ENCODE results near the gene AUNIP. TPM values are rescaled to one million over a fixed set of nuclear protein-coding genes. Genes with fewer than 3 reads are reported as not detected.

AUNIP gene
- polyA plus RNA-seq, 3 donors = 0.19 to 0.44 (median 0.44) TPM

DNA sequence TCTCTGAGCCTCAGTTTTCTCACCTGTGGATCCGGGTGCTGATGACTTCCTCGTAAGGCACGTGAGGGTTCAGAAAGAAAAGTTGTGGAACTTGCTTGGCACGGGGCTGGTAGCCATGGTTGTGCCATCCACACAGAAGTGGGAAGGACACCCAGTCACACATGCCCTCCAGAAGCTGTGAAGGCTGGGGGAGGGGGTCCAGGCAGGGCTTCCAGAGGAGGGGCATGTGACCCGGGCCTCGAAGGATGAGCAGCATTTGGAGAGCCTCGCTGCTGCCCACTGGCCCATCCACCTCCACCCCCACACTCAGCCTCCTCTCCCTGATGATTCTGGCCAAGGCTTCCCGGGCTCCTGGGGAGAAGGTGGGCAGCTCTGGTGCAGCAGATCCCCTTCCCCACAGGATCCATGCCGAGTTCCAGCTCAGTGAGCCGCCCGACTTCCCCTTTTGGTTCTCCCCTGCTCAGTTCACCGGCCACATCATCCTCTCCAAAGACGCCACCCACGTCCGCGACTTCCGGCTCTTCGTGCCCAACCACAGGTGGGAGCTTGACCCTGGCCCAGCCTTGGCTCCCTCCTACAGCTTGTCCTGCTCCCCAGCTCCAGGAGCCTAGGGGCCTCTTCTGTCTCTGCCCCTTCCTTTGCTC is 49.9 kb downstream of the AUNIP start:
- Histone ChIP-seq H4K20me1 (ENCODE audit: insufficient read depth, low read length) (peaks cover 13% of the 10 kb centered on the region), H3K27ac (ENCODE audit: low read depth in 1 of 2, low read length in 2 of 2) (peak overlapping the region in 1 of 2 donors; percentile 17), H3K9me3 (replicated peaks in 1 of 2; ENCODE audit: control insufficient read depth in 1 of 2, insufficient read depth in 1 of 2, low read length in 2 of 2) (no peaks in the 10 kb centered on the region), H3K9ac (ENCODE audit: insufficient read depth, low read length, poor library complexity, severe bottlenecking) (no peak overlapping the region), H3K36me3 (replicated peaks in 1 of 2; ENCODE audit: control insufficient read depth in 1 of 2, insufficient read depth in 2 of 2, low read length in 2 of 2) (peaks cover 36 to 78% of the 10 kb centered on the region in 2 donors), H3K79me2 (ENCODE audit: insufficient read depth, low read length) (no peaks in the 10 kb centered on the region), H3K4me3 (replicated peaks in 1 of 3; ENCODE audit: low read depth in 2 of 3, low read length in 3 of 3) (no peak overlapping the region), H3K27me3 (ENCODE audit: control insufficient read depth in 2 of 2, insufficient read depth in 2 of 2, low read length in 2 of 2) (no peaks in the 10 kb centered on the region), H2AFZ (ENCODE audit: insufficient read depth, low read depth, low read length, poor library complexity, severe bottlenecking) (no peak overlapping the region), H3K4me2 (replicated peaks; ENCODE audit: extremely low read depth, low read length, poor library complexity, severe bottlenecking) (peak overlapping the region; percentile 19), H3K4me1 (ENCODE audit: control insufficient read depth in 1 of 2, insufficient read depth in 2 of 2, low read length in 2 of 2) (peaks cover 10 to 21% of the 10 kb centered on the region in 2 donors)
- peak overlapping the region in 4 of 7 donors; percentile 8 to 72 (median 42) for H3K27ac Mint-ChIP-seq
- H3K4me1 Mint-ChIP-seq = peaks cover 16% of the 10 kb centered on the region
- peaks cover 0 to 3% (median 2%) of the 10 kb centered on the region in 3 donors for H3K27me3 Mint-ChIP-seq (ENCODE audit: low read depth in 3 of 3)
- peak overlapping the region; percentile 60 to 67 for H3K4me3 Mint-ChIP-seq
- intact Hi-C loops (cut with micrococcal nuclease) = loop anchor here (10.0 kb wide), 1 partner anchor 195 kb away; the partner anchor contains the start of gene MAN1C1 (in 2 of the 2)
- peaks cover 0 to 1% (median 0%) of the 10 kb centered on the region in 7 donors for H3K9me3 Mint-ChIP-seq
- 30% methylated on average over 15 of the region's 18 CpGs for WGBS (ENCODE audit: insufficient coverage)
- TF ChIP-seq, protein P1, sequence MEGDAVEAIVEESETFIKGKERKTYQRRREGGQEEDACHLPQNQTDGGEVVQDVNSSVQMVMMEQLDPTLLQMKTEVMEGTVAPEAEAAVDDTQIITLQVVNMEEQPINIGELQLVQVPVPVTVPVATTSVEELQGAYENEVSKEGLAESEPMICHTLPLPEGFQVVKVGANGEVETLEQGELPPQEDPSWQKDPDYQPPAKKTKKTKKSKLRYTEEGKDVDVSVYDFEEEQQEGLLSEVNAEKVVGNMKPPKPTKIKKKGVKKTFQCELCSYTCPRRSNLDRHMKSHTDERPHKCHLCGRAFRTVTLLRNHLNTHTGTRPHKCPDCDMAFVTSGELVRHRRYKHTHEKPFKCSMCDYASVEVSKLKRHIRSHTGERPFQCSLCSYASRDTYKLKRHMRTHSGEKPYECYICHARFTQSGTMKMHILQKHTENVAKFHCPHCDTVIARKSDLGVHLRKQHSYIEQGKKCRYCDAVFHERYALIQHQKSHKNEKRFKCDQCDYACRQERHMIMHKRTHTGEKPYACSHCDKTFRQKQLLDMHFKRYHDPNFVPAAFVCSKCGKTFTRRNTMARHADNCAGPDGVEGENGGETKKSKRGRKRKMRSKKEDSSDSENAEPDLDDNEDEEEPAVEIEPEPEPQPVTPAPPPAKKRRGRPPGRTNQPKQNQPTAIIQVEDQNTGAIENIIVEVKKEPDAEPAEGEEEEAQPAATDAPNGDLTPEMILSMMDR (IDR thresholded peaks at IDR 0.05) = no peak
- peak; percentile 18 to 55 (median 44) for DNase-seq
- H3K36me3 Mint-ChIP-seq = peaks cover 49 to 81% of the 10 kb centered on the region in 2 donors

DNA sequence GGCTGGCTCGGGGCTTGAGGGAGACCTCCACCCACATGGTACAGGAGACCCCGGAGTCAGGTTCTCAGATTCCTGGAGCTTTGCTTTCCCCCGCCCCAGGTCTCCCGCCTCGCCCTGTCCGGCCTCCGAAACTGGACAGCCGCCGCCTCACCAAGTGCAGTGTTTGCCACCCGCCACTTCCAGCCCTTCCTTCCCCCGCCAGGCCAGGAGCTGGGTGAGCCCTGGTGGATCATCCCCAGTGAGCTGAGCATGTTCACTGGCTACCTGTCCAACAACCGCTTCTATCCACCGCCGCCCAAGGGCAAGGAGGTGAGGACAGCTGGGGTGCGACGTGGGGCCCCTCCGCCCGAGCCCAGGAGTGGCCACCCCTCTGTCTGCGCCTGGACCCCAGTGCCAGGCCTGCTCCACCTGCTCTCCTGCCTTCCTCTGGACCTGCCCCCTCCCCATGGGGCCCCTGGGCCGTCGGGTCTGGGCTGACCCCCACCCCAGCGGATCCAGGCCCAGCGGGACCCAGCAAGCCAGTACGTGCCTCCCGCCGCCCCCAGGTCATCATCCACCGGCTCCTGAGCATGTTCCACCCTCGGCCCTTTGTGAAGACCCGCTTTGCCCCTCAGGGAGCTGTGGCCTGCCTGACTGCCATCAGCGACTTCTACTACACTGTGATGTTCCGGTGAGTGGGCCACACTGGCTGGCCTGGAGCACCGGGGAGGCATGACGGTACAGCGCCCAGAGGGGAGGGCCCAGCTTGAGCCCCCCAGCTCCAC is 50.6 kb downstream of the AUNIP start:
- no peak overlapping the region for H3K27ac ChIP-seq (ENCODE audit: low read depth in 1 of 2, low read length in 2 of 2)
- DNase-seq = no peak
- H3K4me1 Mint-ChIP-seq = peaks cover 20% of the 10 kb centered on the region
- peaks cover 43 to 75% of the 10 kb centered on the region in 2 donors for H3K36me3 Mint-ChIP-seq
- H3K4me2 ChIP-seq (replicated peaks; ENCODE audit: extremely low read depth, low read length, poor library complexity, severe bottlenecking) = no peak overlapping the region
- H3K36me3 ChIP-seq (replicated peaks in 1 of 2; ENCODE audit: control insufficient read depth in 1 of 2, insufficient read depth in 2 of 2, low read length in 2 of 2) = peaks cover 30 to 71% of the 10 kb centered on the region in 2 donors
- no peaks in the 10 kb centered on the region for H3K9me3 ChIP-seq (replicated peaks in 1 of 2; ENCODE audit: control insufficient read depth in 1 of 2, insufficient read depth in 1 of 2, low read length in 2 of 2)
- H3K4me3 Mint-ChIP-seq = no peak overlapping the region
- H3K4me3 ChIP-seq (replicated peaks in 1 of 3; ENCODE audit: low read depth in 2 of 3, low read length in 3 of 3) = no peak overlapping the region
- H3K27ac Mint-ChIP-seq = peak overlapping the region in 1 of 7 donors; percentile 60
- H3K4me1 ChIP-seq (ENCODE audit: control insufficient read depth in 1 of 2, insufficient read depth in 2 of 2, low read length in 2 of 2) = peaks cover 10 to 21% of the 10 kb centered on the region in 2 donors
- peaks cover 13% of the 10 kb centered on the region for H4K20me1 ChIP-seq (ENCODE audit: insufficient read depth, low read length)
- peaks cover 0 to 1% (median 0%) of the 10 kb centered on the region in 7 donors for H3K9me3 Mint-ChIP-seq
- intact Hi-C loops (cut with micrococcal nuclease) = loop anchor here (10.0 kb wide), 1 partner anchor 194 kb away; the partner anchor contains the start of gene MAN1C1 (in 2 of the 2)
- H3K27me3 Mint-ChIP-seq (ENCODE audit: low read depth in 3 of 3) = peaks cover 0 to 3% (median 2%) of the 10 kb centered on the region in 3 donors
- no peaks in the 10 kb centered on the region for H3K79me2 ChIP-seq (ENCODE audit: insufficient read depth, low read length)
- TF ChIP-seq, protein P1 (IDR thresholded peaks at IDR 0.05) = no peak
- H2AFZ ChIP-seq (ENCODE audit: insufficient read depth, low read depth, low read length, poor library complexity, severe bottlenecking) = no peak overlapping the region
- 97% methylated on average over 30 of the region's 34 CpGs for WGBS (ENCODE audit: insufficient coverage)
- H3K27me3 ChIP-seq (ENCODE audit: control insufficient read depth in 2 of 2, insufficient read depth in 2 of 2, low read length in 2 of 2) = no peaks in the 10 kb centered on the region
- no peak overlapping the region for H3K9ac ChIP-seq (ENCODE audit: insufficient read depth, low read length, poor library complexity, severe bottlenecking)
